ENCODE measurements around the gene SLC35F1.

DNA sequence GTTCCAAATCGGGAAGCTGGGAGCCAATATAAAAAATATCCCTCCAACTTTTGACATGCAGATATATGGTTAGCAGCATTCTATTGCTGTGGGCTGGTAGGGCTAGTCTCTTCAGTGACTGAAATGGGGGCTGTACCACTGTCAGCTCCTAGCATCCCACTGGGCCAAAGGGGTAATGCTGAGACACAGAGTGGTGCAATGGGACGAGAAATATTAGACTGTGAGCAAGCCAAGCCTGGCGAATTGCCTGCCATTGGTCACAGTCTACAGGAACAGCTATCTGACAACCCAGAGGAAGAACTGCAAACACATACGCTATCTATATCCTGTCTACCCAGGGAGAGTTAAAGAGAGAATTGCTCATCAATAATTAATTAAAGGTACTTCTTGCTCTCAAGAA lies 3.5 kb downstream of the SLC35F1 start:
- no peak for TF ChIP-seq TAF1 (IDR thresholded peaks at IDR 0.05; ENCODE audit: low read depth, low read length)
- TF ChIP-seq POLR2A (IDR thresholded peaks at IDR 0.05; ENCODE audit: low read depth, low read length): no peak
- no peak for TF ChIP-seq POLR2AphosphoS5 (IDR thresholded peaks at IDR 0.05; ENCODE audit: low read depth, low read length)
- no peak for TF ChIP-seq SPI1 (IDR thresholded peaks at IDR 0.05; ENCODE audit: low read depth, low read length)
- no peak for TF ChIP-seq PAX5 (IDR thresholded peaks at IDR 0.05; ENCODE audit: insufficient read depth, low read length, severe bottlenecking)

Data from GM12891 (cell line).